HCT116 (cell line): ENCODE data around the gene NUP43. TPM values are rescaled to one million over a fixed set of nuclear protein-coding genes. Genes with fewer than 3 reads are reported as not detected.
"Not testable (repeated sequence)": the region's sequence is repeated elsewhere in the genome, so short reads cannot be mapped to it uniquely, and the experiment has no call there.

Experiments used
- ATAC-seq: fragments of 200-7000 bp; cut with Tn5 transposase; 2 replicates; pipeline ENCODE4 v1.9.1; 2020; ENCODE audit warnings: mild to moderate bottlenecking, moderate library complexity
- BruUV-seq: library from RNA; stranded (reverse); fragments of 400-500 nt; replicated peaks from 2 replicates; lab custom pipeline; 2021; lab: Mats Ljungman, UMichigan
- CTCF ChIA-PET: fragments of 300-600 bp; sonication (Branson Sonifier 250); formaldehyde crosslinking; loops from one replicate; lab custom pipeline; 2021; ENCODE audit warnings: antibody characterized with exemption; lab: Charles Lee
- POLR2A ChIA-PET: fragments of 300-600, 350-600 bp; sonication (Branson Sonifier 250); formaldehyde crosslinking; loops from one replicate; lab custom pipeline; 2021; ENCODE audit warnings: antibody characterized with exemption; lab: Charles Lee
- RAD21 ChIA-PET, 2 experiments: fragments of 300-600 bp; sonication (Branson Sonifier 250); formaldehyde crosslinking; loops; one replicate each; lab custom pipeline; 2023; ENCODE audit warnings: low total read pairs in 2 of 2; ENCODE audit not compliant: uncharacterized antibody in 2 of 2, unreplicated experiment in 2 of 2, low non-redundant PET in 1 of 2; lab: Charles Lee
- DNase-seq: peaks from one replicate; pipeline ENCODE4 v3.0.0-alpha.2; 2010; ENCODE audit warnings: low read depth, low spot score
- H2AFZ ChIP-seq: fragments of 200-600 bp; shearing (Covaris generic), sonication (generic); 2 replicates; pipeline ENCODE4 v1.6.1; 2017; ENCODE audit warnings: low read depth, mixed run types, mixed read lengths, antibody characterized with exemption, low read length; ENCODE audit not compliant: poor library complexity, severe bottlenecking
- H3K27ac ChIP-seq: 2 replicates; pipeline ENCODE4 v1.5.1; 2012; ENCODE audit warnings: low read depth, low read length
- H3K27me3 ChIP-seq: fragments of 200-600 bp; sonication (generic); 2 replicates; pipeline ENCODE4 v1.6.1; 2016; ENCODE audit warnings: mixed run types, low read length, mixed read lengths; ENCODE audit not compliant: insufficient read depth
- H3K36me3 ChIP-seq, 2 experiments: fragments of 200-500 bp in 1 of 2; fragments of 200-600 bp in 1 of 2; sonication (Bioruptor generic) in 1 of 2; sonication (generic) in 1 of 2; 2 replicates each; pipeline versions ENCODE4 v1.5.1 to v1.6.1; 2014 to 2016; ENCODE audit warnings: low read length in 2 of 2, inconsistent platforms in 1 of 2, mixed read lengths in 1 of 2, mixed run types in 1 of 2; ENCODE audit not compliant: insufficient read depth in 2 of 2, control insufficient read depth in 1 of 2
- H3K4me1 ChIP-seq, 2 experiments: fragments of 200-600 bp in 1 of 2; sonication (generic) in 1 of 2; 2 replicates each; pipeline versions ENCODE4 v1.5.1 to v1.6.1; 2012 to 2017; ENCODE audit warnings: low read length in 2 of 2, inconsistent platforms in 1 of 2, mild to moderate bottlenecking in 1 of 2, mixed read lengths in 1 of 2, mixed run types in 1 of 2, moderate library complexity in 1 of 2; ENCODE audit not compliant: insufficient read depth in 2 of 2, control insufficient read depth in 1 of 2
- H3K4me2 ChIP-seq: fragments of 200-600 bp; sonication (generic); 2 replicates; pipeline ENCODE4 v1.6.1; 2017; ENCODE audit warnings: mixed run types, low read length, mixed read lengths
- H3K4me3 ChIP-seq, 2 experiments: fragments of 200-600 bp in 1 of 2; sonication (generic) in 1 of 2; replicated peaks in 1 of 2; 2 replicates each; pipeline ENCODE4 v1.5.1; 2011 to 2016; ENCODE audit warnings: low read length in 2 of 2, control low read depth in 1 of 2, low read depth in 1 of 2, mild to moderate bottlenecking in 1 of 2, mixed read lengths in 1 of 2, mixed run types in 1 of 2
- H3K79me2 ChIP-seq: fragments of 200-600 bp; sonication (generic); 2 replicates; pipeline ENCODE4 v1.6.1; 2017; ENCODE audit warnings: mild to moderate bottlenecking, mixed run types, low read length, moderate library complexity, mixed read lengths; ENCODE audit not compliant: insufficient read depth
- H3K9ac ChIP-seq: fragments of 200-600 bp; sonication (generic); 2 replicates; pipeline ENCODE4 v1.6.1; 2016; ENCODE audit warnings: low read length, mixed read lengths
- H3K9me2 ChIP-seq: fragments of 200-600 bp; sonication (generic), shearing (Covaris generic); 2 replicates; pipeline ENCODE4 v1.6.1; 2017; ENCODE audit warnings: mixed run types, mild to moderate bottlenecking, moderate library complexity; ENCODE audit not compliant: insufficient read depth
- H3K9me3 ChIP-seq, 2 experiments: fragments of 200-500 bp in 1 of 2; fragments of 200-600 bp in 1 of 2; sonication (Bioruptor generic) in 1 of 2; sonication (generic) in 1 of 2; 2 replicates each; pipeline ENCODE4 v1.6.1; 2014 to 2017; ENCODE audit warnings: low read length in 2 of 2, mixed read lengths in 2 of 2, inconsistent platforms in 1 of 2, low read depth in 1 of 2, mild to moderate bottlenecking in 1 of 2, mixed run types in 1 of 2, moderate library complexity in 1 of 2; ENCODE audit not compliant: control insufficient read depth in 1 of 2, insufficient read depth in 1 of 2
- H4K20me1 ChIP-seq: fragments of 200-600 bp; sonication (generic), shearing (Covaris generic); 2 replicates; pipeline ENCODE4 v1.6.1; 2017; ENCODE audit warnings: mixed run types, mild to moderate bottlenecking, moderate library complexity; ENCODE audit not compliant: insufficient read depth
- CBX3 ChIP-seq: IDR thresholded peaks from 2 replicates; pipeline ENCODE4 v1.6.1; 2012; ENCODE audit warnings: low read depth
- ELF1 ChIP-seq: IDR thresholded peaks from 2 replicates; pipeline ENCODE4 v1.6.1; 2012; ENCODE audit warnings: low read depth, borderline replicate concordance
- EZH2 ChIP-seq: fragments of 200-600 bp; sonication (generic); IDR thresholded peaks from 2 replicates; pipeline ENCODE4 v1.6.1; 2017; ENCODE audit warnings: antibody characterized with exemption, mixed run types
- EZH2phosphoT487 ChIP-seq: fragments of 200-600 bp; IDR thresholded peaks from 2 replicates; pipeline ENCODE4 v1.6.1; 2018; ENCODE audit warnings: antibody characterized with exemption, borderline replicate concordance
- FOSL1 ChIP-seq: IDR thresholded peaks from 2 replicates; pipeline ENCODE4 v1.6.1; 2012; ENCODE audit warnings: low read depth
- POLR2AphosphoS5 ChIP-seq: IDR thresholded peaks from 2 replicates; pipeline ENCODE4 v1.6.1; 2011; ENCODE audit warnings: mild to moderate bottlenecking, low read depth, low read length, moderate library complexity
- SIN3A ChIP-seq: IDR thresholded peaks from 2 replicates; pipeline ENCODE4 v1.6.1; 2012; ENCODE audit warnings: low read depth
- SP1 ChIP-seq: IDR thresholded peaks from 2 replicates; pipeline ENCODE4 v1.6.1; 2012; ENCODE audit warnings: low read depth
- SRF ChIP-seq: IDR thresholded peaks from 2 replicates; pipeline ENCODE4 v1.6.1; 2012; ENCODE audit warnings: low read depth
- ZFX ChIP-seq: fragments of 450-650 bp; IDR thresholded peaks from 2 replicates; pipeline ENCODE4 v1.6.1; 2017
- ZNF274 ChIP-seq: fragments of 200-500 bp; sonication (Bioruptor generic); IDR thresholded peaks from 2 replicates; pipeline ENCODE4 v1.6.1; 2014; ENCODE audit warnings: mild to moderate bottlenecking, low read depth, low read length, inconsistent platforms
- intact Hi-C: fragments of 100-400 bp; cut with micrococcal nuclease; formaldehyde crosslinking; loops from 2 replicates; pipeline ENCODE4 v1.10.0; 2022
- total RNA-seq: library from RNA; stranded (reverse); gene quantifications from one replicate; pipeline ENCODE4 v1.2.1, GENCODE V29; 2021; ENCODE audit not compliant: unreplicated experiment
- TF ChIP-seq, protein P1 (sequence below): IDR thresholded peaks from 2 replicates; pipeline ENCODE4 v1.6.1; 2012
- TF ChIP-seq, protein P2 (sequence below): IDR thresholded peaks from 2 replicates; pipeline ENCODE4 v1.6.1; 2012

NUP43 gene
- total RNA-seq, 1 experiment from 2014 or later, result 51.0 TPM

DNA sequence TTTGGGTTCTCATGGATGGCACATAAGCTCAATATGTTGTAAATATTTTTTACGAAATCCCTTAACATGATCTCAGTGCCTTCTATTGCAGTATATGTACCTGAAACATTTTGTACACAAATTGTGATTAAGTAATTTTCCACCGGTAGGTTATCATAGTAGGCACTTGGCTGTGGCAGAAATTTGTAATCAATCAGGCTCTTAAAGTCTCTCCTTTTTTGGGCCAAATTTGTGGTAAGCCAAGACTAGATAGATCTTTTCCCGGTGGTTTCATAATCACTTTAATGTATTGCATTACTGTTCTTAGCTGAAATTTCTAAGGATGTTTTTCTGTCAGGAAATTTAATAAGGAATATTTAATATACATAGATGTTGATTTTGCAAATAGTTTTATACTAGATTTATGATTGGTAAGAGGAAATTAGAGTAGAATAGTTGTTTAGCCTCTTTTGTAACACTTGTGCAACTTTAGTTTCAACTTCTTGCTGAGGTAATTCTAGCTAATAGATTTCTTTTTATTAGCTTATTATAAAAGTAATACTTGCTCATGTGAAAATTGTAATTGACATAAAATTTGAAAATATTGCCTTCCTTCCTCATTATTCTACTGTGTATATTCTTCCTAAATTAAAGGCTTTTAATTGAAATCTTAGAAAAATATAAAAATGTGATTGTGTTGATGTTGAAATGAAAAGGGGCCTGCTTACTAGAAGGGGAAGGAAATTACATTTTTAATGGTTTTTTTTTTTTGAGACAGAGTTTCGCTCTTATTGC lies 6.5 kb upstream of the NUP43 start:
- Histone ChIP-seq H3K4me3 (no peak overlapping the region), H4K20me1 (peaks cover 7% of the 10 kb centered on the region; the same call in 1 of the 2 replicates), H2AFZ (no peak overlapping the region), H3K27ac (no peak overlapping the region), H3K4me1 (peaks cover 9 to 17% of the 10 kb centered on the region in 2 experiments), H3K27me3 (no peaks in the 10 kb centered on the region), H3K79me2 (peaks cover 82% of the 10 kb centered on the region), H3K4me2 (no peak overlapping the region), H3K9me3 (no peaks in the 10 kb centered on the region), H3K9ac (no peak overlapping the region), H3K36me3 (0 out of 4 replicates have a peak, but pooled peaks cover 0 to 2% of the 10 kb centered on the region in 2 experiments), H3K9me2 (no peaks in the 10 kb centered on the region)
- POLR2A ChIA-PET, result no interaction called here
- no TSS peak for BruUV-seq
- intact Hi-C loops, result no loop called here
- no peak for ATAC-seq
- RAD21 ChIA-PET, result no interaction called here
- DNase-seq, result no peak
- no peak for TF ChIP-seq SP1
- TF ChIP-seq POLR2AphosphoS5, result no peak
- no peak for TF ChIP-seq EZH2
- TF ChIP-seq SIN3A, result no peak
- no peak for TF ChIP-seq ZNF274
- TF ChIP-seq CBX3, result no peak
- TF ChIP-seq, protein P1, sequence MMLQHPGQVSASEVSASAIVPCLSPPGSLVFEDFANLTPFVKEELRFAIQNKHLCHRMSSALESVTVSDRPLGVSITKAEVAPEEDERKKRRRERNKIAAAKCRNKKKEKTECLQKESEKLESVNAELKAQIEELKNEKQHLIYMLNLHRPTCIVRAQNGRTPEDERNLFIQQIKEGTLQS, result no peak
- TF ChIP-seq, protein P2, sequence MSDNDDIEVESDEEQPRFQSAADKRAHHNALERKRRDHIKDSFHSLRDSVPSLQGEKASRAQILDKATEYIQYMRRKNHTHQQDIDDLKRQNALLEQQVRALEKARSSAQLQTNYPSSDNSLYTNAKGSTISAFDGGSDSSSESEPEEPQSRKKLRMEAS, result no peak
- no peak for TF ChIP-seq SRF
- TF ChIP-seq EZH2phosphoT487, result no peak
- TF ChIP-seq ZFX, result no peak
- no peak for TF ChIP-seq FOSL1
- TF ChIP-seq ELF1, result no peak
- CTCF ChIA-PET, result no interaction called here

DNA sequence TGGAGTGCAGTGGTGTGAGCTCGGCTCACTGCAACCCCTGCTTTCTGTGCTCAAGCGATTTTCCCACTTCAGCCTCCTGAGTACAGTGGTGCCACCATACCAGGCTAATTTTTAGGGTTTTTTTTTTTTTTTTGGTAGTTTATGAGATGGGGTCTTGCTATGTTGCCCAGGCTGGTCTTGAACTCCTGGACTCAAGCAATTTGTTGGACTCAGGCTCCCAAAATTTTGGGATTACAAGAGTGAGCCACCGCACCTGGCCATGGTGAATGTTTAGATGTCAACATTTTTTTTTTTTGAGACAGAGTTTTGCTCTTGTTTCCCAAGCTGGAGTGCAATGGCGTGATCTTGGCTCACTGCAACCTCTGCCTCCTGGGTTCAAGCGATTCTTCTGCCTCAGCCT lies 5.6 kb upstream of the NUP43 start:
- H3K36me3 ChIP-seq, H3K9me2 ChIP-seq, POLR2A ChIA-PET, H2AFZ ChIP-seq, H3K4me2 ChIP-seq, H3K27me3 ChIP-seq, DNase-seq, ATAC-seq, H3K27ac ChIP-seq, intact Hi-C loops, CTCF ChIA-PET, H4K20me1 ChIP-seq, H3K9me3 ChIP-seq, RAD21 ChIA-PET, H3K4me3 ChIP-seq, H3K9ac ChIP-seq, BruUV-seq: not testable (repeated sequence)
- H3K4me1 ChIP-seq, result peaks cover 11 to 19% of the 10 kb centered on the region in 2 experiments
- H3K79me2 ChIP-seq, result peaks cover 74% of the 10 kb centered on the region
